ENCODE results near the gene KCTD8.

DNA sequence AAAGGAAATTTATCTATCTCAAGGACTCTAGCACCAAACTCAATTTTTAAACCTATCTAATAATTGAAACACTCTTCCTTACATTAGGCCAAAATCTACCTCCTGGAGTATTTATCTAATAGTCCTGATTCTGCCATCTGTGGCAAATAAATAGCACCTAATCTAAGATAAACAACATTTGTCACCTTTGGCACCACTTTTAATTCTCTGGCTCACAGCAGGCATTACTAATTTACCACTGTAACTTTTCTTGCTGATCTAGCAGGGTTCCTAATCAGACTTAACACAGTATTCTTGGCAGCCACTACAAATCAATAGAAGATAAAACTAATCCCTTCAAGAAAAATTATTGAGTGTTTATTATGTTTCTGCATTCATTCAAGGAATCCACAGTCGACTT is 161.1 kb downstream of the KCTD8 start:
- TF ChIP-seq POLR2A (IDR thresholded peaks at IDR 0.05) (no peak), EP300 (IDR thresholded peaks at IDR 0.05) (no peak)
- TF ChIP-seq, protein P1, sequence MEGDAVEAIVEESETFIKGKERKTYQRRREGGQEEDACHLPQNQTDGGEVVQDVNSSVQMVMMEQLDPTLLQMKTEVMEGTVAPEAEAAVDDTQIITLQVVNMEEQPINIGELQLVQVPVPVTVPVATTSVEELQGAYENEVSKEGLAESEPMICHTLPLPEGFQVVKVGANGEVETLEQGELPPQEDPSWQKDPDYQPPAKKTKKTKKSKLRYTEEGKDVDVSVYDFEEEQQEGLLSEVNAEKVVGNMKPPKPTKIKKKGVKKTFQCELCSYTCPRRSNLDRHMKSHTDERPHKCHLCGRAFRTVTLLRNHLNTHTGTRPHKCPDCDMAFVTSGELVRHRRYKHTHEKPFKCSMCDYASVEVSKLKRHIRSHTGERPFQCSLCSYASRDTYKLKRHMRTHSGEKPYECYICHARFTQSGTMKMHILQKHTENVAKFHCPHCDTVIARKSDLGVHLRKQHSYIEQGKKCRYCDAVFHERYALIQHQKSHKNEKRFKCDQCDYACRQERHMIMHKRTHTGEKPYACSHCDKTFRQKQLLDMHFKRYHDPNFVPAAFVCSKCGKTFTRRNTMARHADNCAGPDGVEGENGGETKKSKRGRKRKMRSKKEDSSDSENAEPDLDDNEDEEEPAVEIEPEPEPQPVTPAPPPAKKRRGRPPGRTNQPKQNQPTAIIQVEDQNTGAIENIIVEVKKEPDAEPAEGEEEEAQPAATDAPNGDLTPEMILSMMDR (IDR thresholded peaks at IDR 0.05), result no peak
